Tibial artery (tissue), 4 donors: ENCODE results near the gene CCDC157.

Experiments used
- DNase-seq, 2 donors: peaks; one replicate each; pipeline ENCODE4 v3.0.0-alpha.2; 2019
- H3K27ac ChIP-seq, 2 donors: fragments of 200-600 bp; sonication (generic) in 1 of 2; 1 replicate in 1 of 2; 2 replicates in 1 of 2; pipeline ENCODE4 v1.5.1; 2018 to 2019; ENCODE audit warnings: mild to moderate bottlenecking in 1 of 2
- H3K27me3 ChIP-seq, 2 donors: fragments of 200-600 bp; sonication (generic) in 1 of 2; one replicate each; pipeline versions ENCODE4 v1.5.1 to v1.6.0; 2016 to 2019
- H3K36me3 ChIP-seq, 3 donors: fragments of 200-600 bp; sonication (generic) in 2 of 3; one replicate each; pipeline ENCODE4 v1.5.1; 2016 to 2019; ENCODE audit warnings: mild to moderate bottlenecking in 2 of 3
- H3K4me1 ChIP-seq, 4 donors: fragments of 200-600 bp; sonication (generic) in 2 of 4; 1 replicate in 3 of 4; 2 replicates in 1 of 4; pipeline ENCODE4 v1.5.1; 2016 to 2019
- H3K4me3 ChIP-seq, 2 donors: fragments of 200-600 bp; sonication (generic) in 1 of 2; 1 replicate in 1 of 2; 2 replicates in 1 of 2; pipeline ENCODE4 v1.5.1; 2018 to 2019; ENCODE audit warnings: mild to moderate bottlenecking in 2 of 2
- H3K9me3 ChIP-seq, 3 donors: fragments of 200-600 bp; sonication (generic) in 1 of 3; one replicate each; pipeline ENCODE4 v1.5.1; 2016 to 2019
- intact Hi-C: fragments of 100-400 bp; cut with DNase I; formaldehyde crosslinking; loops from one replicate; pipeline ENCODE4 v1.15.0; 2023; ENCODE audit warnings: low total_unique reads
- TF ChIP-seq, protein P1 (sequence below), 2 experiments: fragments of 200-600 bp in 1 of 2; fragments of 450-650 bp in 1 of 2; IDR thresholded peaks; one replicate each; pipeline ENCODE4 v1.5.1; 2017 to 2019; ENCODE audit warnings: antibody characterized with exemption in 2 of 2, mild to moderate bottlenecking in 1 of 2, moderate library complexity in 1 of 2

CCDC157 gene

DNA sequence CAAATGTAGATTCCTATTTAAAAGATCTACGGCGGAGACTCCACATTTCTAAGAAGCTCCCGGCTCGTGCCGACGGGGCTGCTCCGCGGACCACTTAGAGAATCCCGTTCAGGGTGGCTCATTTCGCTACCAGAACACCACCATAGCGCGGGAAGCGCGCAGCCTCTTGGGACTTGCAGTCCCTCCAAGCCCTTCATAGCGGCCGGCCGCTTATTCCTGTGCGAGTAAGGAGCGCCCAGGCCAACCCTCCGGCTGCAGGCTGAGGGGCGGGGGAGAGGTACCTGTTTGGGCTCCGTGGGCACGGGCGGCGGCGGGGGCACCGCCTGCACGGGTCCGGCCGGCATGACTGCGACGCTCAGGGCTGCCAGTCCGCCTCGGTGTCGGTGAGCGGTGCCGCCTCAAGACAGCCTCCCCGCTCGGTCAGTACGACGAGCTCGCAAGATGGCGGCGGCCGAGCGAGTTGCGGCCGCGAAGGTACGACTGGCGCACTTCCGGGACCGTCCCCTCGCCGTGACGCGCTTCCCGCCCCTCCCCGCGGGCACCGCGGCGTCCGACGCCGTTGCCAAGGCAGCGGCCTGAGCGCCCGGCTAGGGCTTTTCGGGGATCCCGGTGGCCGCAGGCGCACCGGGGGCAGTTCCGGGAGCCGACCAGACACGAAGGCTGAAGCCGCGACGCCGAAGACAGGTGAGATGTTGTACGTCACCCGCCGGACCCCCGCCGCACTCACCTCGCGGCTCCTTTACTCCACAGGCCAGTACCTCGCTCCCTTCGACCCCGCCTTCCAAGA is at the start of gene CCDC157, which contains the start of gene SF3A1:
TSS of gene CCDC157 (plus strand) at position 559 of the 787 bp plus-strand sequence. CDS start 8,994 bp downstream, outside the sequence.
TSS of gene SF3A1 (minus strand) at position 446 of the 787 bp plus-strand sequence. CDS start at position 344, 102 bp downstream.
- H3K36me3 ChIP-seq: peaks cover 13 to 25% (median 14%) of the 10 kb centered on the region in 3 donors

DNA sequence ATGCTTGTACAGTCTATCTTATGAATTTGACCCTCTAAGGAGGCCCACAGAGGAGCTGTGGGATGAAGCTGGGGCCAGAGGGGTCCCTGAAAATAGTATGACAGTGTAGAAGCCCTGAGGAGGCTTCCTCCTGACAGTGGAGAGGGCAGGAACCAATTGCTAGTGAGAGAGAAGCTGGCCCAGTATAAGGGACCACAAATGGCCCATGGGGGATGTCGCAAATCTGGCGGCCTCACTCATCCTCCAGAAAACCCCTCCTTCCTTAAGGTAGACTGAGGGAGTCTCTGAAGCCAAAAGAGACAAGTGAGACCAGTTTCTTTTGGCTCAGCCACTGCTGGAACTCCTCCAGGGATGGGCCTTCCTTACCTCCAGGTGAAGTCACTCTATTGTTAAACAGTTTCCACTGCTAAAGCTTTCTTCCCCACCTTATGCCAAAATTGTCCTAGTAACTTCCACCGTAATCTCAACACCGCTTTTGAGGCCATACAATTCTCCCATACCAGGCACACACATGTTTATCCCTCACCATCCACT is 49.7 kb upstream of the CCDC157 start:
- Histone ChIP-seq H3K4me1 (peaks cover 16 to 100% (median 88%) of the 10 kb centered on the region in 4 donors), H3K36me3 (peaks cover 4 to 15% (median 10%) of the 10 kb centered on the region in 3 donors), H3K4me3 (no peak overlapping the region), H3K27ac (peak overlapping the region; percentile 66 to 68), H3K27me3 (no peaks in the 10 kb centered on the region), H3K9me3 (no peaks in the 10 kb centered on the region)
- intact Hi-C loops: no loop called here
- TF ChIP-seq, protein P1, sequence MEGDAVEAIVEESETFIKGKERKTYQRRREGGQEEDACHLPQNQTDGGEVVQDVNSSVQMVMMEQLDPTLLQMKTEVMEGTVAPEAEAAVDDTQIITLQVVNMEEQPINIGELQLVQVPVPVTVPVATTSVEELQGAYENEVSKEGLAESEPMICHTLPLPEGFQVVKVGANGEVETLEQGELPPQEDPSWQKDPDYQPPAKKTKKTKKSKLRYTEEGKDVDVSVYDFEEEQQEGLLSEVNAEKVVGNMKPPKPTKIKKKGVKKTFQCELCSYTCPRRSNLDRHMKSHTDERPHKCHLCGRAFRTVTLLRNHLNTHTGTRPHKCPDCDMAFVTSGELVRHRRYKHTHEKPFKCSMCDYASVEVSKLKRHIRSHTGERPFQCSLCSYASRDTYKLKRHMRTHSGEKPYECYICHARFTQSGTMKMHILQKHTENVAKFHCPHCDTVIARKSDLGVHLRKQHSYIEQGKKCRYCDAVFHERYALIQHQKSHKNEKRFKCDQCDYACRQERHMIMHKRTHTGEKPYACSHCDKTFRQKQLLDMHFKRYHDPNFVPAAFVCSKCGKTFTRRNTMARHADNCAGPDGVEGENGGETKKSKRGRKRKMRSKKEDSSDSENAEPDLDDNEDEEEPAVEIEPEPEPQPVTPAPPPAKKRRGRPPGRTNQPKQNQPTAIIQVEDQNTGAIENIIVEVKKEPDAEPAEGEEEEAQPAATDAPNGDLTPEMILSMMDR (IDR thresholded peaks at IDR 0.05): no peak
- DNase-seq: no peak

More for the DNA sequence above, at the start of gene CCDC157, which contains the start of gene SF3A1:
- DNase-seq: peak; percentile 86 to 92
- H3K27me3 ChIP-seq: no peaks in the 10 kb centered on the region
- no peaks in the 10 kb centered on the region for H3K9me3 ChIP-seq
- H3K4me3 ChIP-seq: peak within 1 kb of the TSS; percentile 74 to 78
- TF ChIP-seq, protein P1 (IDR thresholded peaks at IDR 0.05): peak in 1 of 2 experiments; percentile 30
- peak within 1 kb of the TSS; percentile 93 to 96 for H3K27ac ChIP-seq
- peaks cover 0 to 36% (median 27%) of the 10 kb centered on the region in 4 donors for H3K4me1 ChIP-seq
- intact Hi-C loops: loop anchor here (2.0 kb wide), 1 partner anchor 68 kb away; the partner anchor contains the start of gene CASTOR1

DNA sequence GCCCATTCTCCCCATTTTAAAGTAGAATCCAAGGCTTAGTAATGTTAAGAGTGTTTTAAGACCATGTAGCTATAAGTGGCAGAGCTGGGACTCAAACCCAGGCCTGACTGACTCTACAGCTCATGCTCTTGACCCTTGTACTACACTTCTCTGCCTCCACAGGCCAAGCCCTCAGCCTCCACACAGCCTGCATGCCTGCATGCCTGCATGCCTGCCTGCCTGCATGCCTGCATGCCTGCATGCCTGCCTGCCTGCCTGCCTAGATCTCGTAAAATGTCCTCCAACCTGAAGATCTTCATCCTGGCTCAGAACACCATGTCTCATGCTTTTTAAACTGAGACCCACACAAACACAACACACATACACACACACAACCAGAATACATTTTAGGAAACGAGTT is 48.7 kb upstream of the CCDC157 start:
- no peaks in the 10 kb centered on the region for H3K9me3 ChIP-seq
- TF ChIP-seq, protein P1 (IDR thresholded peaks at IDR 0.05): no peak
- H3K4me1 ChIP-seq: peaks cover 16 to 100% (median 91%) of the 10 kb centered on the region in 4 donors
- H3K27ac ChIP-seq: no peak overlapping the region
- intact Hi-C loops: no loop called here
- H3K4me3 ChIP-seq: no peak overlapping the region
- DNase-seq: no peak
- H3K27me3 ChIP-seq: no peaks in the 10 kb centered on the region
- H3K36me3 ChIP-seq: peaks cover 4 to 6% (median 5%) of the 10 kb centered on the region in 3 donors

DNA sequence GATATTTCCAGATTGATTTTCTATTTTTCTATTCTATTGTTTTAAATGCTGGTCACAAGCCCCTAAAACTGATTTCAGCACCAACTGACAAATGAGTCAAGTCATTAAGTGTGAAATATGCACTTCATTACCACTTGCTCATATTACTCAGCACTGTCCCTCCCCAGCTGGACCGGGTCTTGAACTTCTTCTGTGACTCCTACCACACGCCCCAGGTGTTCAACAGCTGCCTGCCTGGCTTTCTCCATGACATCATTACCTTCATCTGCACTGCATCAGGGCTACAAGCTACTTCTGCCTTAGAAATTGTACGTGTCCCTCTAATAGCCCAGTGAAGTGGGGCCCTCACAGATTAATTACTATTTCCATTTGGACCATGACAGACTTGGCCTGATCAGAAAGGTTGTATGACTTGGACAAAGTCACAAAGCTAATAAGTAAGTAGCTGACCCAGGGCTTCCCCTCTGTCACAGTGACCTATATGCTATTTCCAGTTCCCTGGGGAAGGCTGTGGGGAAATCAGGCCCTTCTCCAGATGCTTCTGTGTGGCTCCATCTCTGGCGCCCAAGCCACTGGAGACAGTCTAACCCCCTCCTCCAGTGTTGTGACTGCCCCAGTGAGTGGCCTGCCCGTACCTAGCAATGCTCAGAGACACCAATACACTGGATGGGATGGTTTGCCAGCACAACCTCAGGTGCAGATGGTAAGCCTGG is 48.1 kb upstream of the CCDC157 start:
- Histone ChIP-seq H3K27me3 (no peaks in the 10 kb centered on the region), H3K4me3 (no peak overlapping the region), H3K27ac (peak overlapping the region; percentile 58 to 68), H3K36me3 (peaks cover 0 to under 1% (median under 1%) of the 10 kb centered on the region in 3 donors), H3K4me1 (peaks cover 16 to 96% (median 87%) of the 10 kb centered on the region in 4 donors), H3K9me3 (no peaks in the 10 kb centered on the region)
- intact Hi-C loops: no loop called here
- DNase-seq: no peak
- TF ChIP-seq, protein P1 (IDR thresholded peaks at IDR 0.05): no peak

DNA sequence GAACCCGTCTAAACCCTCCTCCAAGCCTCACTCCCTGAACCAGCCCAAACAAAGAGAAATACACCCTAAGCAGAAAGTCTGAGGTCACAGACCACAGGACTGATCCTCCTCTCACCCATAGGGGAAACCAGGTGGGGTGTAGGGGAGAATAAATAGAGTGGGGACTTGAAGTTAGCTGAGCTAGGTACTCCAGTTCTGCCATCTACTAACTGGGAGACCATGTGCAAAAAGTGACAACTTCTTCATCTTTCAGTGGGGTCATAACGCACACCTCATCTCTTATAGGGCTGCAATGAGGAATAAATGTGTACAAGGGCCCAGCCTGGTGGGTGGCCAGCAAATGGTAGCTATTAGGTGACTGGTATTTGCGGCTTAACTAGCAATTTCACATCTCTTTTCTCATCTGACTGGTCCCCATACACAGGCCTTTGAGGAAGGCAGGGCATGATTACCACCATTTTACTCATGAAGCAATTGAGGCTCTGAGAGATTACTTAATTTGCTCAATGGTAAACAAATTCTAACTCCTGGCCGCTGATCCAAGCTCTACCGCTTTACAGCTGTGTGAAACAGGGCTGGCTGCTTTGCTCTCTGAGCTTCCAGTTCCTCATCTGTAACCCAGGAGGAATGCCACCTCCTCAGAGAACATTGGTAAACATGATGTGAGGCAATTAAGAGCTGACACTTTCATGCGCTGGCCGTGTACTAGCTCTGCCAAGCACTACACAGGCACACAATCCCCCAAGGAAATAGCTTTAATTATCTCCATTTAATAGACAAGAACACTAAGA is 46.7 kb upstream of the CCDC157 start:
- DNase-seq: peak; percentile 71 to 80
- Histone ChIP-seq H3K36me3 (no peaks in the 10 kb centered on the region), H3K9me3 (no peaks in the 10 kb centered on the region), H3K27ac (peak overlapping the region; percentile 58 to 68), H3K4me1 (peaks cover 8 to 92% (median 79%) of the 10 kb centered on the region in 4 donors), H3K27me3 (no peaks in the 10 kb centered on the region), H3K4me3 (peak overlapping the region in 1 of 2 donors; percentile 10)
- intact Hi-C loops: no loop called here
- TF ChIP-seq, protein P1 (IDR thresholded peaks at IDR 0.05): no peak
